ENCODE results near the gene BMS1. TPM values are rescaled to one million over a fixed set of nuclear protein-coding genes. Genes with fewer than 3 reads are reported as not detected.

BMS1 gene
- total RNA-seq, 1 experiment from 2014 or later = 44.2 TPM

- no peaks in the 10 kb centered on the region for H3K9me3 ChIP-seq (ENCODE audit: control insufficient read depth, low read depth, low read length)
- H3K36me3 Mint-ChIP-seq (ENCODE audit: insufficient read depth in 1 of 3, low read depth in 3 of 3) = peaks cover 0 to 7% (median 0%) of the 10 kb centered on the region in 3 experiments; a peak in 5 of 7 replicates
- H3K27me3 Mint-ChIP-seq (ENCODE audit: low read depth) = peaks cover 2% of the 10 kb centered on the region
- H3K23me2 ChIP-seq (ENCODE audit: insufficient read length, low read depth, low read length, poor library complexity, severe bottlenecking) = no peaks in the 10 kb centered on the region
- H3K79me2 ChIP-seq (ENCODE audit: insufficient read depth, low read length) = no peaks in the 10 kb centered on the region
- H4K8ac ChIP-seq (replicated peaks; ENCODE audit: insufficient read length, low read depth, low read length) = no peak overlapping the region
- no peak overlapping the region for H2AK5ac ChIP-seq (ENCODE audit: insufficient read length, low read length)
- H3K27ac Mint-ChIP-seq = no peak overlapping the region
- WGBS (ENCODE audit: extremely low coverage, insufficient read length, low lambda C conversion rate) = no CpG with 5 or more reads among the region's 4 CpGs
- no peak overlapping the region for H3K9ac ChIP-seq (ENCODE audit: extremely low read depth, insufficient read length, low read length)
- TF ChIP-seq CTCF (conservative IDR thresholded peaks at IDR 0.05) = no peak
- no peak overlapping the region for H3K23ac ChIP-seq (ENCODE audit: insufficient read length, low read depth, low read length)
- no peak overlapping the region for H3K4ac ChIP-seq (ENCODE audit: low read depth, low read length)
- no peak for DNase-seq
- H3K56ac ChIP-seq (ENCODE audit: insufficient read length, low read depth, low read length) = no peak overlapping the region
- no peaks in the 10 kb centered on the region; the same call in 1 of the 2 replicates for H3K4me1 ChIP-seq (ENCODE audit: insufficient read depth, low read length)
- H4K91ac ChIP-seq (ENCODE audit: insufficient read length, low read depth, low read length) = no peak overlapping the region
- no peak overlapping the region for H3K18ac ChIP-seq (ENCODE audit: insufficient read length, low read depth, low read length)
- peaks cover 9% of the 10 kb centered on the region in 2 experiments for H3K9me3 Mint-ChIP-seq
- H2AFZ ChIP-seq (ENCODE audit: low read length) = no peak overlapping the region
- no peak overlapping the region for H3K14ac ChIP-seq (ENCODE audit: insufficient read depth, low read length)
- no peak overlapping the region for H3K4me2 ChIP-seq (ENCODE audit: insufficient read depth, insufficient read length, low read length)
- no peak overlapping the region for H3K27ac ChIP-seq (ENCODE audit: insufficient read length, low read depth, low read length)
- no peaks in the 10 kb centered on the region for H3K27me3 ChIP-seq (ENCODE audit: insufficient read depth, low read length)
- H2BK20ac ChIP-seq (ENCODE audit: low read depth, low read length, poor library complexity, severe bottlenecking) = no peak overlapping the region
- H2BK120ac ChIP-seq (ENCODE audit: low read depth, low read length, poor library complexity, severe bottlenecking) = no peak overlapping the region
- H2BK15ac ChIP-seq (ENCODE audit: low read depth, low read length) = no peak overlapping the region
- H2BK5ac ChIP-seq (ENCODE audit: insufficient read length, low read length) = no peak overlapping the region
- peaks cover 11 to 13% of the 10 kb centered on the region in 2 experiments for H3K4me1 Mint-ChIP-seq
- no peak overlapping the region for H4K5ac ChIP-seq (ENCODE audit: insufficient read length, low read depth, low read length)
- H2BK12ac ChIP-seq (ENCODE audit: insufficient read length, low read depth, low read length) = no peak overlapping the region
- H3K4me3 Mint-ChIP-seq = no peak overlapping the region
- no peaks in the 10 kb centered on the region for H4K20me1 ChIP-seq (ENCODE audit: control insufficient read depth, insufficient read depth, insufficient read length)
- H3K79me1 ChIP-seq (ENCODE audit: insufficient read depth, low read depth, low read length, poor library complexity, severe bottlenecking) = no peaks in the 10 kb centered on the region
- H3T11ph ChIP-seq (ENCODE audit: low read length) = no peak overlapping the region
These were observed 95.0 kb downstream of the BMS1 start for GRCh38 chr10:42877496-42878030.
